Measurements from ENCODE around the gene SLC35B2.

GRCh38 chr6:44257025-44257752 lies at the start of gene SLC35B2:
- TF ChIP-seq EZH2 (IDR thresholded peaks at IDR 0.05; ENCODE audit: insufficient read depth, poor library complexity, severe bottlenecking) (no peak), EZH2phosphoT487 (IDR thresholded peaks at IDR 0.05; ENCODE audit: insufficient read depth, low read depth) (no peak)
